DOHH2 (cell line): ENCODE results near the gene TSPAN32.

Source experiments
- EZH2phosphoT487 ChIP-seq: fragments of 200-600 bp; sonication (generic); IDR thresholded peaks from 2 replicates; pipeline ENCODE4 v1.6.1; 2017; ENCODE audit warnings: borderline replicate concordance, mild to moderate bottlenecking, antibody characterized with exemption, low read length, moderate library complexity, mixed read lengths
- TF ChIP-seq, protein P1 (sequence below): fragments of 200-600 bp; sonication (generic); IDR thresholded peaks from one replicate; pipeline ENCODE4 v1.5.1; 2014; ENCODE audit warnings: antibody characterized with exemption, mild to moderate bottlenecking, low read depth, low read length; ENCODE audit not compliant: poor library complexity, severe bottlenecking

- TF ChIP-seq, protein P1, sequence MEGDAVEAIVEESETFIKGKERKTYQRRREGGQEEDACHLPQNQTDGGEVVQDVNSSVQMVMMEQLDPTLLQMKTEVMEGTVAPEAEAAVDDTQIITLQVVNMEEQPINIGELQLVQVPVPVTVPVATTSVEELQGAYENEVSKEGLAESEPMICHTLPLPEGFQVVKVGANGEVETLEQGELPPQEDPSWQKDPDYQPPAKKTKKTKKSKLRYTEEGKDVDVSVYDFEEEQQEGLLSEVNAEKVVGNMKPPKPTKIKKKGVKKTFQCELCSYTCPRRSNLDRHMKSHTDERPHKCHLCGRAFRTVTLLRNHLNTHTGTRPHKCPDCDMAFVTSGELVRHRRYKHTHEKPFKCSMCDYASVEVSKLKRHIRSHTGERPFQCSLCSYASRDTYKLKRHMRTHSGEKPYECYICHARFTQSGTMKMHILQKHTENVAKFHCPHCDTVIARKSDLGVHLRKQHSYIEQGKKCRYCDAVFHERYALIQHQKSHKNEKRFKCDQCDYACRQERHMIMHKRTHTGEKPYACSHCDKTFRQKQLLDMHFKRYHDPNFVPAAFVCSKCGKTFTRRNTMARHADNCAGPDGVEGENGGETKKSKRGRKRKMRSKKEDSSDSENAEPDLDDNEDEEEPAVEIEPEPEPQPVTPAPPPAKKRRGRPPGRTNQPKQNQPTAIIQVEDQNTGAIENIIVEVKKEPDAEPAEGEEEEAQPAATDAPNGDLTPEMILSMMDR = no peak
- no peak for TF ChIP-seq EZH2phosphoT487
Measured at GRCh38 chr11:2262301-2263070, 39.3 kb upstream of the TSPAN32 start.
